Activated T-cell treated with anti-CD3 and anti-CD28 coated beads for 1 hour (primary cell): ENCODE measurements around the gene ZMYND8.
"Not testable (repeated sequence)": the region's sequence is repeated elsewhere in the genome, so short reads cannot be mapped to it uniquely, and the experiment has no call there.

Experiments used
- DNase-seq: peaks from one replicate; pipeline ENCODE4 v3.0.0-alpha.2; 2020; ENCODE audit warnings: low read depth

The ZMYND8 gene

GRCh38 chr20:47246061-47246777 is 110.3 kb downstream of the ZMYND8 start:
- DNase-seq: no peak

- DNase-seq: not testable (repeated sequence)
Observed at GRCh38 chr20:47245166-47245565, 111.3 kb downstream of the ZMYND8 start.

- DNase-seq: no peak
Observed at GRCh38 chr20:47244451-47244850, 112.0 kb downstream of the ZMYND8 start.

GRCh38 chr20:47243532-47244305 is 112.8 kb downstream of the ZMYND8 start:
- DNase-seq: no peak

GRCh38 chr20:47243003-47243402 is 113.5 kb downstream of the ZMYND8 start:
- DNase-seq: no peak

GRCh38 chr20:47241345-47241781 is 115.1 kb downstream of the ZMYND8 start:
- DNase-seq: no peak

GRCh38 chr20:47240096-47240495 is 116.4 kb downstream of the ZMYND8 start:
- not testable (repeated sequence) for DNase-seq

- DNase-seq: no peak
Observed at GRCh38 chr20:47239719-47240067, 116.8 kb downstream of the ZMYND8 start.

GRCh38 chr20:47238780-47239718 is 117.5 kb downstream of the ZMYND8 start:
- DNase-seq: no peak

GRCh38 chr20:47237715-47238114 is 118.8 kb downstream of the ZMYND8 start:
- DNase-seq: no peak

GRCh38 chr20:47236639-47236900 is 119.9 kb downstream of the ZMYND8 start:
- DNase-seq: no peak

GRCh38 chr20:47235853-47236638 is 120.5 kb downstream of the ZMYND8 start:
- DNase-seq: no peak

GRCh38 chr20:47235111-47235510 is 121.4 kb downstream of the ZMYND8 start:
- DNase-seq: no peak

GRCh38 chr20:47233333-47234188 is 122.9 kb downstream of the ZMYND8 start:
- DNase-seq: no peak

- no peak for DNase-seq
Observed at GRCh38 chr20:47232518-47232917, 124.0 kb downstream of the ZMYND8 start.

- no peak for DNase-seq
Observed at GRCh38 chr20:47231382-47232039, 125.0 kb downstream of the ZMYND8 start.

- DNase-seq: no peak
Observed at GRCh38 chr20:47230811-47231256, 125.7 kb downstream of the ZMYND8 start.

GRCh38 chr20:47228654-47229053 is 127.8 kb downstream of the ZMYND8 start:
- DNase-seq: no peak

- no peak for DNase-seq
Observed at GRCh38 chr20:47227576-47227975, 128.9 kb downstream of the ZMYND8 start.

- no peak for DNase-seq
Observed at GRCh38 chr20:47227119-47227518, 129.4 kb downstream of the ZMYND8 start.
